Measurements from ENCODE around the gene CYB5R3.

DNA sequence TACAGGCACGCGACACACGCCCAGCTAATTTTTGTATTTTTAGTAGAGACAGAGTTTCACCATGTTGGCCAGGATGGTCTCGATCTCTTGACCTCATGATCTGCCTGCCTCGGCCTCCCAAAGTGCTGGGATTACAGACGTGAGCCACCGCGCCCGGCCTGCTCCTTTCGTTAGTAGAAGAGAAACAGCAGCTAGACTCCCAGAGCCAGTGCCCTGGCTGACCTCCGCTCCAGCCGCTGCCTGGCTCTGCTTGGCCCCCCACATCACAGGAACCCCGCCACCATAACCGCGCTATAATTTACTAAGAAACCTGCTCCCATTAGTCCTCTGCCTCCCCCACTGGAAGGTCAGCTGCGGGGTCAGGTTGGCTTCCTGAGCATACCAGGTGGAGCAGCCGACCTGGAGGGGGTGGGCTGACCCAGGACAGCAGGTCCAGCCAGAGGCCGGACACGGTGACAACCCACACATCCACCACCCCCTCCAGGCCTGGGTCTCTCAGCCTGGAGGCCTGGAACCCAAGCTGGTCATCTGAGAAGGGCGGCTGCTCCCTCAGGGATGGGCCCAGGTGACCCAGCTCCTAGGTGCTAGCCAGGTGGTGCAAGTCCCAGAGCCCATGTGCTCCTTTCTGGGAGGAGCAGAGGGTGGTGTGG lies 27.0 kb downstream of the CYB5R3 start:
- TF ChIP-seq EZH2 (IDR thresholded peaks at IDR 0.05; ENCODE audit: borderline replicate concordance, low read depth, low read length, poor library complexity, severe bottlenecking): no peak
- TF ChIP-seq, protein P1, sequence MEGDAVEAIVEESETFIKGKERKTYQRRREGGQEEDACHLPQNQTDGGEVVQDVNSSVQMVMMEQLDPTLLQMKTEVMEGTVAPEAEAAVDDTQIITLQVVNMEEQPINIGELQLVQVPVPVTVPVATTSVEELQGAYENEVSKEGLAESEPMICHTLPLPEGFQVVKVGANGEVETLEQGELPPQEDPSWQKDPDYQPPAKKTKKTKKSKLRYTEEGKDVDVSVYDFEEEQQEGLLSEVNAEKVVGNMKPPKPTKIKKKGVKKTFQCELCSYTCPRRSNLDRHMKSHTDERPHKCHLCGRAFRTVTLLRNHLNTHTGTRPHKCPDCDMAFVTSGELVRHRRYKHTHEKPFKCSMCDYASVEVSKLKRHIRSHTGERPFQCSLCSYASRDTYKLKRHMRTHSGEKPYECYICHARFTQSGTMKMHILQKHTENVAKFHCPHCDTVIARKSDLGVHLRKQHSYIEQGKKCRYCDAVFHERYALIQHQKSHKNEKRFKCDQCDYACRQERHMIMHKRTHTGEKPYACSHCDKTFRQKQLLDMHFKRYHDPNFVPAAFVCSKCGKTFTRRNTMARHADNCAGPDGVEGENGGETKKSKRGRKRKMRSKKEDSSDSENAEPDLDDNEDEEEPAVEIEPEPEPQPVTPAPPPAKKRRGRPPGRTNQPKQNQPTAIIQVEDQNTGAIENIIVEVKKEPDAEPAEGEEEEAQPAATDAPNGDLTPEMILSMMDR (conservative IDR thresholded peaks at IDR 0.05; ENCODE audit: low read depth, low read length): no peak
